CD4-positive, alpha-beta T cell (primary cell): ENCODE data around the gene EFCAB9. TPM values are rescaled to one million over a fixed set of nuclear protein-coding genes. Genes with fewer than 3 reads are reported as not detected.

Experiments
- ATAC-seq: fragments of 200-7000 bp; cut with Tn5 transposase; one replicate; pipeline ENCODE4 v1.10.0; 2022; ENCODE audit warnings: mild to moderate bottlenecking; ENCODE audit not compliant: poor library complexity
- CTCF ChIA-PET: fragments of 350-600 bp; sonication (Branson Sonifier 250); formaldehyde crosslinking; loops from one replicate; lab custom pipeline; 2021; ENCODE audit warnings: antibody characterized with exemption, inconsistent platforms; lab: Charles Lee
- POLR2A ChIA-PET: fragments of 350-600 bp; sonication (Branson Sonifier 250); formaldehyde crosslinking; loops from one replicate; lab custom pipeline; 2021; ENCODE audit warnings: antibody characterized with exemption, inconsistent platforms; lab: Charles Lee
- DNase-seq, 14 experiments: peaks; one replicate each; pipeline ENCODE4 v3.0.0-alpha.2; 2013 to 2020; ENCODE audit warnings: mixed read lengths in 2 of 14
- H3K27ac ChIP-seq, 2 donors: one replicate each; pipeline versions ENCODE4 v1.5.1 to v1.7.0; 2013; ENCODE audit warnings: low read length in 2 of 2, low read depth in 1 of 2, mild to moderate bottlenecking in 1 of 2
- H3K27me3 ChIP-seq, 2 experiments: 1 replicate in 1 of 2; 2 replicates in 1 of 2; pipeline versions ENCODE4 v1.6.1 to v1.7.0; 2013; ENCODE audit warnings: low read length in 2 of 2, control low read depth in 1 of 2, mild to moderate bottlenecking in 1 of 2, moderate library complexity in 1 of 2; ENCODE audit not compliant: insufficient read depth in 2 of 2, control insufficient read depth in 1 of 2
- H3K36me3 ChIP-seq: one replicate; pipeline ENCODE4 v1.6.1; 2013; ENCODE audit warnings: low read length, control low read depth; ENCODE audit not compliant: insufficient read depth
- H3K4me1 ChIP-seq: one replicate; pipeline ENCODE4 v1.6.1; 2013; ENCODE audit warnings: low read length, control low read depth; ENCODE audit not compliant: insufficient read depth
- H3K4me3 ChIP-seq: one replicate; pipeline ENCODE4 v1.5.1; 2013; ENCODE audit warnings: mild to moderate bottlenecking, low read length, moderate library complexity
- H3K9me3 ChIP-seq, 2 experiments: 1 replicate in 1 of 2; 2 replicates in 1 of 2; pipeline versions ENCODE4 v1.6.1 to v1.7.0; 2013; ENCODE audit warnings: low read length in 2 of 2, mild to moderate bottlenecking in 2 of 2, control low read depth in 1 of 2, moderate library complexity in 1 of 2; ENCODE audit not compliant: control insufficient read depth in 1 of 2, insufficient read depth in 1 of 2
- H3K27ac Mint-ChIP-seq: one replicate; pipeline ENCODE4 v1.8.0; 2020; ENCODE audit warnings: mixed read lengths
- H3K27me3 Mint-ChIP-seq: one replicate; pipeline ENCODE4 v1.8.0; 2021; ENCODE audit warnings: mixed read lengths
- H3K36me3 Mint-ChIP-seq: one replicate; pipeline ENCODE4 v1.8.0; 2021; ENCODE audit warnings: low read depth, mixed read lengths
- H3K4me1 Mint-ChIP-seq: one replicate; pipeline ENCODE4 v1.8.0; 2021; ENCODE audit warnings: low read depth, mixed read lengths
- H3K4me3 Mint-ChIP-seq: one replicate; pipeline ENCODE4 v1.8.0; 2020; ENCODE audit warnings: mild to moderate bottlenecking, mixed read lengths
- H3K9me3 Mint-ChIP-seq: one replicate; pipeline ENCODE4 v1.8.0; 2020; ENCODE audit warnings: mixed read lengths
- intact Hi-C, 2 experiments: fragments of 100-400 bp; cut with DNase I in 1 of 2; cut with micrococcal nuclease in 1 of 2; formaldehyde crosslinking; loops; one replicate each; pipeline versions ENCODE4 v1.15.1 to v1.9.0; 2023 to 2025; cut with DNase I, micrococcal nuclease
- total RNA-seq, 174 experiments: library from RNA in 2 of 174; stranded (reverse) in 2 of 174; gene quantifications; one replicate each; pipeline ENCODE4 v1.2.3 and lab custom pipeline; 2021 to 2026
- TF ChIP-seq, protein P1 (sequence below): fragments of 200-600 bp; IDR thresholded peaks from one replicate; pipeline ENCODE4 v1.8.0; 2022; ENCODE audit warnings: antibody characterized with exemption, mild to moderate bottlenecking

The EFCAB9 gene
- total RNA-seq, 2 experiments from 2014 or later = not detected

DNA sequence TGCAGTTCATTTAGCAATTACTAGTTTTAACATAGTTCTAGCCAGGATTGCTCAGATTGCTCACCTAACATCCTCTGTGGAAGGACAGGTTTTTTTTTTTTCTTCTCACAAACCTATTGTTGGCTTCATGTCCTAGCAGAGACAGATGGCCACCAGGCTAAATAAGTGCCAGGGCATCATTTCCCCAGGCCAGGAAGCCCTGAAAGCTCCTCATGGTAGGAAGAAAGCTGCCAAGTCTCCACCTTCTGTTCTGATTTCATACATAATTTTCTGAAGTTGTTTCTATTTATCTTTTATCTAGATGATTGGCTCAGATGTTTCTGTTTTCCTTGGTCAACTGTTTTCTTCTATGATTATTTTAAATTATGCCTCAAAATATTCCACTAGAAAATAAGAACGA, 31.0 kb downstream of the EFCAB9 start:
- ATAC-seq (no peak), DNase-seq (no peak)
- no peak overlapping the region for H3K27ac Mint-ChIP-seq
- peaks cover 19% of the 10 kb centered on the region for H3K4me1 Mint-ChIP-seq
- H3K27me3 ChIP-seq = no peaks in the 10 kb centered on the region
- no peaks in the 10 kb centered on the region for H3K9me3 Mint-ChIP-seq
- TF ChIP-seq, protein P1, sequence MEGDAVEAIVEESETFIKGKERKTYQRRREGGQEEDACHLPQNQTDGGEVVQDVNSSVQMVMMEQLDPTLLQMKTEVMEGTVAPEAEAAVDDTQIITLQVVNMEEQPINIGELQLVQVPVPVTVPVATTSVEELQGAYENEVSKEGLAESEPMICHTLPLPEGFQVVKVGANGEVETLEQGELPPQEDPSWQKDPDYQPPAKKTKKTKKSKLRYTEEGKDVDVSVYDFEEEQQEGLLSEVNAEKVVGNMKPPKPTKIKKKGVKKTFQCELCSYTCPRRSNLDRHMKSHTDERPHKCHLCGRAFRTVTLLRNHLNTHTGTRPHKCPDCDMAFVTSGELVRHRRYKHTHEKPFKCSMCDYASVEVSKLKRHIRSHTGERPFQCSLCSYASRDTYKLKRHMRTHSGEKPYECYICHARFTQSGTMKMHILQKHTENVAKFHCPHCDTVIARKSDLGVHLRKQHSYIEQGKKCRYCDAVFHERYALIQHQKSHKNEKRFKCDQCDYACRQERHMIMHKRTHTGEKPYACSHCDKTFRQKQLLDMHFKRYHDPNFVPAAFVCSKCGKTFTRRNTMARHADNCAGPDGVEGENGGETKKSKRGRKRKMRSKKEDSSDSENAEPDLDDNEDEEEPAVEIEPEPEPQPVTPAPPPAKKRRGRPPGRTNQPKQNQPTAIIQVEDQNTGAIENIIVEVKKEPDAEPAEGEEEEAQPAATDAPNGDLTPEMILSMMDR = no peak
- no peak overlapping the region for H3K4me3 Mint-ChIP-seq
- peaks cover 6% of the 10 kb centered on the region for H3K4me1 ChIP-seq
- no peaks in the 10 kb centered on the region for H3K27me3 Mint-ChIP-seq
- peaks cover 62% of the 10 kb centered on the region for H3K36me3 Mint-ChIP-seq
- intact Hi-C loops = no loop called here
- no peak overlapping the region for H3K4me3 ChIP-seq
- H3K36me3 ChIP-seq = no peaks in the 10 kb centered on the region
- no peaks in the 10 kb centered on the region for H3K9me3 ChIP-seq
- H3K27ac ChIP-seq = no peak overlapping the region
- CTCF ChIA-PET = no interaction called here
- POLR2A ChIA-PET = no interaction called here

DNA sequence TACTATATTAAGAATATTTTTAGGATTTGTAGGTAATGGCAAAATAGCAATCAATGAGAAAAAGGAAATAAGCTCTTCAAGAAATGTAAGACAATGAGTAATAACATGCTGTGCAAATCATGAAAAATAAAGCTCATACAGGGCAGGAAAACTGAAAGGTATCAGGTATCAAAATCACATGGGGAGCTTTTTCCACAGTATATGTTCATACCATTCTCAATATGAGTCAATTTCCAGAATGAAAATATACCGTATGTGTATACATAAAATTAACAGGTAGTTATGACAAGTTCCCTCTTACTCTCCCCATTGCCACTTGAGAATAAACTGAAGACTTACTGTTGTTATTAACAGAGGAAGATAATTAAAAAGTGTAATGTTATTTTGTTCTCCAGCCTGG, 35.9 kb downstream of the EFCAB9 start:
- Mint-ChIP-seq H3K27me3 (no peaks in the 10 kb centered on the region), H3K27ac (no peak overlapping the region), H3K4me1 (peaks cover 6% of the 10 kb centered on the region), H3K4me3 (no peak overlapping the region), H3K36me3 (peaks cover 64% of the 10 kb centered on the region), H3K9me3 (no peaks in the 10 kb centered on the region)
- Histone ChIP-seq H3K27ac (no peak overlapping the region), H3K4me1 (no peaks in the 10 kb centered on the region), H3K9me3 (no peaks in the 10 kb centered on the region), H3K36me3 (peaks cover 4% of the 10 kb centered on the region), H3K27me3 (no peaks in the 10 kb centered on the region), H3K4me3 (no peak overlapping the region)
- intact Hi-C loops = no loop called here
- CTCF ChIA-PET = interaction anchor here (0.8 kb wide), 1 partner anchor 66 kb away, joined by 3 read pairs; no protein-coding TSS in a partner anchor
- no peak for ATAC-seq
- no peak for DNase-seq
- POLR2A ChIA-PET = no interaction called here
- TF ChIP-seq, protein P1 = no peak

DNA sequence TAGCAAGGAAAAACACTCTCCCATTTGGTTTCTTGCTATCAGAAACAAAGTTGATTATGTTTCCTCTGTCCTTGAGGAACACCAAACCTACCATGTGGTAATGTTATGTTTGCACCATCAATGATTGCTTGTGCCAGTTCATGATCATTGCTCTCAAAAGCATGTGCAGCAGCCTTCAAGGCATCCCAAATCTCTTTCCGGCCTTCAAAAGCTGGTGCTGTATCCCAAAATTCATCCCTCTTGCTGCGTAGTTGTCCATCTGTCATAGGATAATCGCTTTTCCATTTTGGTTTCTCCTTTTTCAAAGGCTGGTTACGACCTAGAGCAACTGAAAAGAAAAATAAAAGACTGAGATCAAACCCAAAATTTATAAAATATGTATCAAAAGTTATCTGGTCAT, 40.1 kb downstream of the EFCAB9 start:
- no peak overlapping the region for H3K27ac Mint-ChIP-seq

More for the DNA sequence above, 40.1 kb downstream of the EFCAB9 start:
- H3K4me3 ChIP-seq = no peak overlapping the region
- POLR2A ChIA-PET = no interaction called here
- DNase-seq = no peak
- Mint-ChIP-seq H3K4me1 (peaks cover 32% of the 10 kb centered on the region), H3K36me3 (peaks cover 47% of the 10 kb centered on the region), H3K9me3 (no peaks in the 10 kb centered on the region), H3K4me3 (no peak overlapping the region), H3K27me3 (no peaks in the 10 kb centered on the region)
- CTCF ChIA-PET = no interaction called here
- TF ChIP-seq, protein P1 = no peak
- intact Hi-C loops = no loop called here
- peaks cover 4% of the 10 kb centered on the region for H3K36me3 ChIP-seq
- no peak overlapping the region for H3K27ac ChIP-seq
- H3K4me1 ChIP-seq = no peaks in the 10 kb centered on the region
- no peaks in the 10 kb centered on the region for H3K27me3 ChIP-seq
- no peak for ATAC-seq
- H3K9me3 ChIP-seq = no peaks in the 10 kb centered on the region
